Measurements from ENCODE around the gene TNS3. TPM values are rescaled to one million over a fixed set of nuclear protein-coding genes. Genes with fewer than 3 reads are reported as not detected.
A peak's percentile ranks its signal among the peaks of the same experiment; 100 is the strongest.

The TNS3 gene
- total and polyA plus RNA-seq, 2 of the 13 experiments (the other 11 are each of a cell fraction or from before 2014, with no cell fraction given), result 52.9 to 55.7 TPM

- TF ChIP-seq, protein P1, sequence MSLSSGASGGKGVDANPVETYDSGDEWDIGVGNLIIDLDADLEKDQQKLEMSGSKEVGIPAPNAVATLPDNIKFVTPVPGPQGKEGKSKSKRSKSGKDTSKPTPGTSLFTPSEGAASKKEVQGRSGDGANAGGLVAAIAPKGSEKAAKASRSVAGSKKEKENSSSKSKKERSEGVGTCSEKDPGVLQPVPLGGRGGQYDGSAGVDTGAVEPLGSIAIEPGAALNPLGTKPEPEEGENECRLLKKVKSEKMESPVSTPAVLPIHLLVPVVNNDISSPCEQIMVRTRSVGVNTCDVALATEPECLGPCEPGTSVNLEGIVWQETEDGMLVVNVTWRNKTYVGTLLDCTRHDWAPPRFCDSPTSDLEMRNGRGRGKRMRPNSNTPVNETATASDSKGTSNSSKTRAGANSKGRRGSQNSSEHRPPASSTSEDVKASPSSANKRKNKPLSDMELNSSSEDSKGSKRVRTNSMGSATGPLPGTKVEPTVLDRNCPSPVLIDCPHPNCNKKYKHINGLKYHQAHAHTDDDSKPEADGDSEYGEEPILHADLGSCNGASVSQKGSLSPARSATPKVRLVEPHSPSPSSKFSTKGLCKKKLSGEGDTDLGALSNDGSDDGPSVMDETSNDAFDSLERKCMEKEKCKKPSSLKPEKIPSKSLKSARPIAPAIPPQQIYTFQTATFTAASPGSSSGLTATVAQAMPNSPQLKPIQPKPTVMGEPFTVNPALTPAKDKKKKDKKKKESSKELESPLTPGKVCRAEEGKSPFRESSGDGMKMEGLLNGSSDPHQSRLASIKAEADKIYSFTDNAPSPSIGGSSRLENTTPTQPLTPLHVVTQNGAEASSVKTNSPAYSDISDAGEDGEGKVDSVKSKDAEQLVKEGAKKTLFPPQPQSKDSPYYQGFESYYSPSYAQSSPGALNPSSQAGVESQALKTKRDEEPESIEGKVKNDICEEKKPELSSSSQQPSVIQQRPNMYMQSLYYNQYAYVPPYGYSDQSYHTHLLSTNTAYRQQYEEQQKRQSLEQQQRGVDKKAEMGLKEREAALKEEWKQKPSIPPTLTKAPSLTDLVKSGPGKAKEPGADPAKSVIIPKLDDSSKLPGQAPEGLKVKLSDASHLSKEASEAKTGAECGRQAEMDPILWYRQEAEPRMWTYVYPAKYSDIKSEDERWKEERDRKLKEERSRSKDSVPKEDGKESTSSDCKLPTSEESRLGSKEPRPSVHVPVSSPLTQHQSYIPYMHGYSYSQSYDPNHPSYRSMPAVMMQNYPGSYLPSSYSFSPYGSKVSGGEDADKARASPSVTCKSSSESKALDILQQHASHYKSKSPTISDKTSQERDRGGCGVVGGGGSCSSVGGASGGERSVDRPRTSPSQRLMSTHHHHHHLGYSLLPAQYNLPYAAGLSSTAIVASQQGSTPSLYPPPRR (CRISPR knock-in tag; IDR thresholded peaks at IDR 0.05; ENCODE audit: borderline replicate concordance), result peak; percentile 84
- TF ChIP-seq TCF12 (IDR thresholded peaks at IDR 0.05) (no peak), TCF12 (CRISPR knock-in tag; IDR thresholded peaks at IDR 0.05) (peak; percentile 22; the same call in 1 of the 2 replicates), MIER2 (CRISPR knock-in tag; IDR thresholded peaks at IDR 0.05) (no peak), ZNF275 (CRISPR knock-in tag; IDR thresholded peaks at IDR 0.05; ENCODE audit: borderline replicate concordance) (no peak), SRSF4 (IDR thresholded peaks at IDR 0.05; ENCODE audit: low read depth, low read length, poor library complexity, severe bottlenecking) (no peak)
- TF ChIP-seq, protein P2, sequence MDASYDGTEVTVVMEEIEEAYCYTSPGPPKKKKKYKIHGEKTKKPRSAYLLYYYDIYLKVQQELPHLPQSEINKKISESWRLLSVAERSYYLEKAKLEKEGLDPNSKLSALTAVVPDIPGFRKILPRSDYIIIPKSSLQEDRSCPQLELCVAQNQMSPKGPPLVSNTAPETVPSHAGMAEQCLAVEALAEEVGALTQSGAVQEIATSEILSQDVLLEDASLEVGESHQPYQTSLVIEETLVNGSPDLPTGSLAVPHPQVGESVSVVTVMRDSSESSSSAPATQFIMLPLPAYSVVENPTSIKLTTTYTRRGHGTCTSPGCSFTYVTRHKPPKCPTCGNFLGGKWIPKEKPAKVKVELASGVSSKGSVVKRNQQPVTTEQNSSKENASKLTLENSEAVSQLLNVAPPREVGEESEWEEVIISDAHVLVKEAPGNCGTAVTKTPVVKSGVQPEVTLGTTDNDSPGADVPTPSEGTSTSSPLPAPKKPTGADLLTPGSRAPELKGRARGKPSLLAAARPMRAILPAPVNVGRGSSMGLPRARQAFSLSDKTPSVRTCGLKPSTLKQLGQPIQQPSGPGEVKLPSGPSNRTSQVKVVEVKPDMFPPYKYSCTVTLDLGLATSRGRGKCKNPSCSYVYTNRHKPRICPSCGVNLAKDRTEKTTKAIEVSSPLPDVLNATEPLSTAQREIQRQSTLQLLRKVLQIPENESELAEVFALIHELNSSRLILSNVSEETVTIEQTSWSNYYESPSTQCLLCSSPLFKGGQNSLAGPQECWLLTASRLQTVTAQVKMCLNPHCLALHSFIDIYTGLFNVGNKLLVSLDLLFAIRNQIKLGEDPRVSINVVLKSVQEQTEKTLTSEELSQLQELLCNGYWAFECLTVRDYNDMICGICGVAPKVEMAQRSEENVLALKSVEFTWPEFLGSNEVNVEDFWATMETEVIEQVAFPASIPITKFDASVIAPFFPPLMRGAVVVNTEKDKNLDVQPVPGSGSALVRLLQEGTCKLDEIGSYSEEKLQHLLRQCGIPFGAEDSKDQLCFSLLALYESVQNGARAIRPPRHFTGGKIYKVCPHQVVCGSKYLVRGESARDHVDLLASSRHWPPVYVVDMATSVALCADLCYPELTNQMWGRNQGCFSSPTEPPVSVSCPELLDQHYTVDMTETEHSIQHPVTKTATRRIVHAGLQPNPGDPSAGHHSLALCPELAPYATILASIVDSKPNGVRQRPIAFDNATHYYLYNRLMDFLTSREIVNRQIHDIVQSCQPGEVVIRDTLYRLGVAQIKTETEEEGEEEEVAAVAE (CRISPR knock-in tag; IDR thresholded peaks at IDR 0.05; ENCODE audit: borderline replicate concordance), result no peak
- TF ChIP-seq, protein P3, sequence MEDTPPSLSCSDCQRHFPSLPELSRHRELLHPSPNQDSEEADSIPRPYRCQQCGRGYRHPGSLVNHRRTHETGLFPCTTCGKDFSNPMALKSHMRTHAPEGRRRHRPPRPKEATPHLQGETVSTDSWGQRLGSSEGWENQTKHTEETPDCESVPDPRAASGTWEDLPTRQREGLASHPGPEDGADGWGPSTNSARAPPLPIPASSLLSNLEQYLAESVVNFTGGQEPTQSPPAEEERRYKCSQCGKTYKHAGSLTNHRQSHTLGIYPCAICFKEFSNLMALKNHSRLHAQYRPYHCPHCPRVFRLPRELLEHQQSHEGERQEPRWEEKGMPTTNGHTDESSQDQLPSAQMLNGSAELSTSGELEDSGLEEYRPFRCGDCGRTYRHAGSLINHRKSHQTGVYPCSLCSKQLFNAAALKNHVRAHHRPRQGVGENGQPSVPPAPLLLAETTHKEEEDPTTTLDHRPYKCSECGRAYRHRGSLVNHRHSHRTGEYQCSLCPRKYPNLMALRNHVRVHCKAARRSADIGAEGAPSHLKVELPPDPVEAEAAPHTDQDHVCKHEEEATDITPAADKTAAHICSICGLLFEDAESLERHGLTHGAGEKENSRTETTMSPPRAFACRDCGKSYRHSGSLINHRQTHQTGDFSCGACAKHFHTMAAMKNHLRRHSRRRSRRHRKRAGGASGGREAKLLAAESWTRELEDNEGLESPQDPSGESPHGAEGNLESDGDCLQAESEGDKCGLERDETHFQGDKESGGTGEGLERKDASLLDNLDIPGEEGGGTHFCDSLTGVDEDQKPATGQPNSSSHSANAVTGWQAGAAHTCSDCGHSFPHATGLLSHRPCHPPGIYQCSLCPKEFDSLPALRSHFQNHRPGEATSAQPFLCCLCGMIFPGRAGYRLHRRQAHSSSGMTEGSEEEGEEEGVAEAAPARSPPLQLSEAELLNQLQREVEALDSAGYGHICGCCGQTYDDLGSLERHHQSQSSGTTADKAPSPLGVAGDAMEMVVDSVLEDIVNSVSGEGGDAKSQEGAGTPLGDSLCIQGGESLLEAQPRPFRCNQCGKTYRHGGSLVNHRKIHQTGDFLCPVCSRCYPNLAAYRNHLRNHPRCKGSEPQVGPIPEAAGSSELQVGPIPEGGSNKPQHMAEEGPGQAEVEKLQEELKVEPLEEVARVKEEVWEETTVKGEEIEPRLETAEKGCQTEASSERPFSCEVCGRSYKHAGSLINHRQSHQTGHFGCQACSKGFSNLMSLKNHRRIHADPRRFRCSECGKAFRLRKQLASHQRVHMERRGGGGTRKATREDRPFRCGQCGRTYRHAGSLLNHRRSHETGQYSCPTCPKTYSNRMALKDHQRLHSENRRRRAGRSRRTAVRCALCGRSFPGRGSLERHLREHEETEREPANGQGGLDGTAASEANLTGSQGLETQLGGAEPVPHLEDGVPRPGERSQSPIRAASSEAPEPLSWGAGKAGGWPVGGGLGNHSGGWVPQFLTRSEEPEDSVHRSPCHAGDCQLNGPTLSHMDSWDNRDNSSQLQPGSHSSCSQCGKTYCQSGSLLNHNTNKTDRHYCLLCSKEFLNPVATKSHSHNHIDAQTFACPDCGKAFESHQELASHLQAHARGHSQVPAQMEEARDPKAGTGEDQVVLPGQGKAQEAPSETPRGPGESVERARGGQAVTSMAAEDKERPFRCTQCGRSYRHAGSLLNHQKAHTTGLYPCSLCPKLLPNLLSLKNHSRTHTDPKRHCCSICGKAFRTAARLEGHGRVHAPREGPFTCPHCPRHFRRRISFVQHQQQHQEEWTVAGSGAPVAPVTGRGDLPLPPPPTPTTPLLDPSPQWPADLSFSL (CRISPR knock-in tag; IDR thresholded peaks at IDR 0.05), result peak; percentile 79; the same call in 1 of the 2 replicates
Observed at GRCh38 chr7:47470567-47471357, 111.1 kb downstream of the TNS3 start (continued).

All from HepG2 (cell line).